H9 (cell line): Measurements from ENCODE around the gene ELOVL2. TPM values are rescaled to one million over a fixed set of nuclear protein-coding genes. Genes with fewer than 3 reads are reported as not detected.

Experiments
- DNase-seq: peaks from one replicate; pipeline ENCODE4 v3.0.0-alpha.2; 2017
- H2AFZ ChIP-seq: one replicate; pipeline ENCODE4 v1.6.1; 2013; ENCODE audit warnings: mild to moderate bottlenecking, low read length, control low read depth, moderate library complexity
- H2AK5ac ChIP-seq: 2 replicates; pipeline ENCODE4 v1.6.1; 2013; ENCODE audit warnings: low read length, control low read depth, mixed read lengths; ENCODE audit not compliant: insufficient read length
- H2BK120ac ChIP-seq: one replicate; pipeline ENCODE4 v1.6.1; 2013; ENCODE audit warnings: low read depth, mild to moderate bottlenecking, low read length, control low read depth, inconsistent platforms; ENCODE audit not compliant: poor library complexity, severe bottlenecking
- H2BK12ac ChIP-seq: 2 replicates; pipeline ENCODE4 v1.6.1; 2013; ENCODE audit warnings: low read length, control low read depth, mixed read lengths, low read depth; ENCODE audit not compliant: insufficient read length
- H2BK15ac ChIP-seq: 2 replicates; pipeline ENCODE4 v1.6.1; 2013; ENCODE audit warnings: low read depth, low read length, control low read depth
- H2BK20ac ChIP-seq: one replicate; pipeline ENCODE4 v1.6.1; 2013; ENCODE audit warnings: low read depth, mild to moderate bottlenecking, low read length, control low read depth, inconsistent platforms; ENCODE audit not compliant: poor library complexity, severe bottlenecking
- H2BK5ac ChIP-seq: 2 replicates; pipeline ENCODE4 v1.6.1; 2013; ENCODE audit warnings: low read length, control low read depth, mixed read lengths; ENCODE audit not compliant: insufficient read length
- H3K14ac ChIP-seq: 2 replicates; pipeline ENCODE4 v1.6.1; 2013; ENCODE audit warnings: low read length, control low read depth; ENCODE audit not compliant: insufficient read depth
- H3K18ac ChIP-seq: 2 replicates; pipeline ENCODE4 v1.6.1; 2013; ENCODE audit warnings: low read depth, mild to moderate bottlenecking, mixed read lengths, low read length, control low read depth; ENCODE audit not compliant: insufficient read length
- H3K23ac ChIP-seq: 2 replicates; pipeline ENCODE4 v1.6.1; 2013; ENCODE audit warnings: low read length, control low read depth, mixed read lengths, low read depth; ENCODE audit not compliant: insufficient read length
- H3K23me2 ChIP-seq: 2 replicates; pipeline ENCODE4 v1.6.1; 2013; ENCODE audit warnings: low read depth, mild to moderate bottlenecking, mixed read lengths, low read length, control low read depth; ENCODE audit not compliant: insufficient read length, poor library complexity, severe bottlenecking
- H3K27ac ChIP-seq: 2 replicates; pipeline ENCODE4 v1.5.1; 2013; ENCODE audit warnings: low read length, control low read depth, mixed read lengths, low read depth; ENCODE audit not compliant: insufficient read length
- H3K27me3 ChIP-seq: 2 replicates; pipeline ENCODE4 v1.6.1; 2013; ENCODE audit warnings: low read length, control low read depth, inconsistent platforms; ENCODE audit not compliant: insufficient read depth
- H3K4ac ChIP-seq: 2 replicates; pipeline ENCODE4 v1.6.1; 2013; ENCODE audit warnings: low read depth, mild to moderate bottlenecking, control low read depth, inconsistent platforms, low read length, moderate library complexity
- H3K4me1 ChIP-seq: 2 replicates; pipeline ENCODE4 v1.6.1; 2013; ENCODE audit warnings: low read length, control low read depth, inconsistent platforms; ENCODE audit not compliant: insufficient read depth
- H3K4me2 ChIP-seq: 2 replicates; pipeline ENCODE4 v1.6.1; 2013; ENCODE audit warnings: low read length, control low read depth, mixed read lengths; ENCODE audit not compliant: insufficient read length, insufficient read depth
- H3K56ac ChIP-seq: 2 replicates; pipeline ENCODE4 v1.6.1; 2013; ENCODE audit warnings: low read depth, mild to moderate bottlenecking, mixed read lengths, low read length, control low read depth; ENCODE audit not compliant: insufficient read length
- H3K79me1 ChIP-seq: 2 replicates; pipeline ENCODE4 v1.6.1; 2013; ENCODE audit warnings: low read depth, mild to moderate bottlenecking, moderate library complexity, low read length, control low read depth, inconsistent platforms; ENCODE audit not compliant: insufficient read depth, poor library complexity, severe bottlenecking
- H3K79me2 ChIP-seq: 2 replicates; pipeline ENCODE4 v1.6.1; 2013; ENCODE audit warnings: low read length, control low read depth, inconsistent platforms; ENCODE audit not compliant: insufficient read depth
- H3K9ac ChIP-seq: 2 replicates; pipeline ENCODE4 v1.6.1; 2013; ENCODE audit warnings: low read length, control low read depth, mixed read lengths; ENCODE audit not compliant: insufficient read length; ENCODE audit errors: extremely low read depth
- H3K9me3 ChIP-seq: one replicate; pipeline ENCODE4 v1.6.1; 2013; ENCODE audit warnings: low read depth, low read length, inconsistent platforms; ENCODE audit not compliant: control insufficient read depth
- H3T11ph ChIP-seq: one replicate; pipeline ENCODE4 v1.6.1; 2013; ENCODE audit warnings: mild to moderate bottlenecking, low read length, control low read depth, inconsistent platforms
- H4K20me1 ChIP-seq: one replicate; pipeline ENCODE4 v1.6.1; 2013; ENCODE audit not compliant: control insufficient read depth, insufficient read length, insufficient read depth
- H4K5ac ChIP-seq: 2 replicates; pipeline ENCODE4 v1.6.1; 2013; ENCODE audit warnings: low read depth, mild to moderate bottlenecking, mixed read lengths, low read length, control low read depth; ENCODE audit not compliant: insufficient read length
- H4K8ac ChIP-seq: replicated peaks from 2 replicates; pipeline ENCODE4 v1.6.1; 2013; ENCODE audit warnings: low read length, control low read depth, mixed read lengths, low read depth; ENCODE audit not compliant: insufficient read length
- H4K91ac ChIP-seq: 2 replicates; pipeline ENCODE4 v1.6.1; 2013; ENCODE audit warnings: low read depth, mild to moderate bottlenecking, moderate library complexity, mixed read lengths, low read length, control low read depth; ENCODE audit not compliant: insufficient read length
- H3K27ac Mint-ChIP-seq, 3 experiments: 2 replicates in 2 of 3; 3 replicates in 1 of 3; pipeline ENCODE4 v1.8.0; 2020 to 2021; ENCODE audit warnings: mixed read lengths in 3 of 3, mild to moderate bottlenecking in 1 of 3, moderate library complexity in 1 of 3
- H3K27me3 Mint-ChIP-seq: 2 replicates; pipeline ENCODE4 v1.8.0; 2021; ENCODE audit warnings: low read depth, mild to moderate bottlenecking, moderate library complexity, mixed read lengths
- H3K36me3 Mint-ChIP-seq, 3 experiments: 2 replicates in 2 of 3; 3 replicates in 1 of 3; pipeline ENCODE4 v1.8.0; 2020 to 2021; ENCODE audit warnings: low read depth in 3 of 3, mixed read lengths in 3 of 3; ENCODE audit not compliant: insufficient read depth in 1 of 3
- H3K4me1 Mint-ChIP-seq, 2 experiments: 2 replicates each; pipeline ENCODE4 v1.8.0; 2020; ENCODE audit warnings: mixed read lengths in 2 of 2
- H3K4me3 Mint-ChIP-seq, 2 experiments: 2 replicates in 1 of 2; 3 replicates in 1 of 2; pipeline ENCODE4 v1.8.0; 2020 to 2021; ENCODE audit warnings: mild to moderate bottlenecking in 2 of 2, mixed read lengths in 2 of 2, moderate library complexity in 1 of 2
- H3K9me3 Mint-ChIP-seq, 2 experiments: 2 replicates in 1 of 2; 3 replicates in 1 of 2; pipeline ENCODE4 v1.8.0; 2020; ENCODE audit warnings: mild to moderate bottlenecking in 2 of 2, mixed read lengths in 2 of 2, moderate library complexity in 1 of 2
- WGBS: extraction: QIAGEN DNeasy Blood & Tissue Kit; methylation state at CpG from one replicate; pipeline ENCODE4 v1.1.7; 2013; ENCODE audit warnings: missing lambda C conversion rate, low lambda C conversion rate, mixed read lengths; ENCODE audit not compliant: insufficient read length; ENCODE audit errors: extremely low coverage; 5-methylcytosine and 5-hydroxymethylcytosine counted together
- total RNA-seq: library from RNA; stranded (reverse); gene quantifications from 2 replicates; pipeline ENCODE4 v1.2.1, GENCODE V29; 2021
- TF ChIP-seq, protein P1 (sequence below): fragments of 200-600 bp; sonication (generic); conservative IDR thresholded peaks from 3 replicates; pipeline ENCODE4 v1.8.0; 2021; ENCODE audit warnings: antibody characterized with exemption, mild to moderate bottlenecking

ELOVL2 gene
- total RNA-seq, 1 experiment from 2014 or later: 0.57 TPM

DNA sequence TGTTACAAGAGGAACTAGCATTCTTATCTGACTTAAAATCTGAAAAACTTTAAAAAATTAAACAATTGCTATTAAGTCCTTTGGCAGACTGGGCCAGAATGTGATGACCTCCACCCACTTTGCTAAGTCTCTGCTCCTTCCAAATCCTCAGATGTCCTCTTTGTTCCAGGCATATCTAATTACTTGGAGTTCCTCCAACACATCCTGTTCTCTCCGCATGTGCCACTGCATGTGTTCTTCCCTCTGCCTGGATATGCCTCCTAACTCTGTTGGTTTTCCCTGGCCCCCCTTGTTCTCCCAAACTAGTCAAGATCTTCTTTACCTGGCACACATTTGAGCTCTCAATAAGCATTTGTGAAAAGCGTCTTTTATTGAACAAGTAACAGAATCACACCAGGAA, 23.1 kb downstream of the ELOVL2 start:
- Histone ChIP-seq H2BK5ac (no peak overlapping the region), H3K27me3 (no peaks in the 10 kb centered on the region), H2BK15ac (no peak overlapping the region), H4K20me1 (no peaks in the 10 kb centered on the region), H4K5ac (no peak overlapping the region), H3K14ac (no peak overlapping the region), H3K4me1 (peaks cover 3% of the 10 kb centered on the region; the same call in 1 of the 2 replicates), H3K18ac (no peak overlapping the region), H4K91ac (no peak overlapping the region), H2BK20ac (no peak overlapping the region), H3K23ac (no peak overlapping the region), H3K4ac (no peak overlapping the region), H4K8ac (no peak overlapping the region), H2BK120ac (no peak overlapping the region), H3K9ac (no peak overlapping the region), H3K79me2 (no peaks in the 10 kb centered on the region), H3K4me2 (no peak overlapping the region), H3K9me3 (no peaks in the 10 kb centered on the region), H2BK12ac (no peak overlapping the region), H3K27ac (no peak overlapping the region), H3K56ac (no peak overlapping the region), H3K79me1 (no peaks in the 10 kb centered on the region), H2AK5ac (no peak overlapping the region), H3K23me2 (no peaks in the 10 kb centered on the region), H3T11ph (no peak overlapping the region), H2AFZ (no peak overlapping the region)
- DNase-seq: no peak
- Mint-ChIP-seq H3K4me3 (no peak overlapping the region), H3K27me3 (no peaks in the 10 kb centered on the region), H3K36me3 (no peaks in the 10 kb centered on the region), H3K27ac (no peak overlapping the region), H3K4me1 (peaks cover 19 to 20% of the 10 kb centered on the region in 2 experiments), H3K9me3 (no peaks in the 10 kb centered on the region)
- TF ChIP-seq, protein P1, sequence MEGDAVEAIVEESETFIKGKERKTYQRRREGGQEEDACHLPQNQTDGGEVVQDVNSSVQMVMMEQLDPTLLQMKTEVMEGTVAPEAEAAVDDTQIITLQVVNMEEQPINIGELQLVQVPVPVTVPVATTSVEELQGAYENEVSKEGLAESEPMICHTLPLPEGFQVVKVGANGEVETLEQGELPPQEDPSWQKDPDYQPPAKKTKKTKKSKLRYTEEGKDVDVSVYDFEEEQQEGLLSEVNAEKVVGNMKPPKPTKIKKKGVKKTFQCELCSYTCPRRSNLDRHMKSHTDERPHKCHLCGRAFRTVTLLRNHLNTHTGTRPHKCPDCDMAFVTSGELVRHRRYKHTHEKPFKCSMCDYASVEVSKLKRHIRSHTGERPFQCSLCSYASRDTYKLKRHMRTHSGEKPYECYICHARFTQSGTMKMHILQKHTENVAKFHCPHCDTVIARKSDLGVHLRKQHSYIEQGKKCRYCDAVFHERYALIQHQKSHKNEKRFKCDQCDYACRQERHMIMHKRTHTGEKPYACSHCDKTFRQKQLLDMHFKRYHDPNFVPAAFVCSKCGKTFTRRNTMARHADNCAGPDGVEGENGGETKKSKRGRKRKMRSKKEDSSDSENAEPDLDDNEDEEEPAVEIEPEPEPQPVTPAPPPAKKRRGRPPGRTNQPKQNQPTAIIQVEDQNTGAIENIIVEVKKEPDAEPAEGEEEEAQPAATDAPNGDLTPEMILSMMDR: no peak
- WGBS: no CpG with 5 or more reads among the region's 2 CpGs
